T follicular helper cell (primary cell): ENCODE results near the gene DISP2.

Experiments
- DNase-seq: peaks from one replicate; pipeline ENCODE4 v3.0.0-alpha.2; 2020; ENCODE audit warnings: low read depth
- total RNA-seq, 2 experiments: gene quantifications; one replicate each; lab custom pipeline; 2026; lab: John Stamatoyannopoulos, UW

DISP2 gene, protein sequence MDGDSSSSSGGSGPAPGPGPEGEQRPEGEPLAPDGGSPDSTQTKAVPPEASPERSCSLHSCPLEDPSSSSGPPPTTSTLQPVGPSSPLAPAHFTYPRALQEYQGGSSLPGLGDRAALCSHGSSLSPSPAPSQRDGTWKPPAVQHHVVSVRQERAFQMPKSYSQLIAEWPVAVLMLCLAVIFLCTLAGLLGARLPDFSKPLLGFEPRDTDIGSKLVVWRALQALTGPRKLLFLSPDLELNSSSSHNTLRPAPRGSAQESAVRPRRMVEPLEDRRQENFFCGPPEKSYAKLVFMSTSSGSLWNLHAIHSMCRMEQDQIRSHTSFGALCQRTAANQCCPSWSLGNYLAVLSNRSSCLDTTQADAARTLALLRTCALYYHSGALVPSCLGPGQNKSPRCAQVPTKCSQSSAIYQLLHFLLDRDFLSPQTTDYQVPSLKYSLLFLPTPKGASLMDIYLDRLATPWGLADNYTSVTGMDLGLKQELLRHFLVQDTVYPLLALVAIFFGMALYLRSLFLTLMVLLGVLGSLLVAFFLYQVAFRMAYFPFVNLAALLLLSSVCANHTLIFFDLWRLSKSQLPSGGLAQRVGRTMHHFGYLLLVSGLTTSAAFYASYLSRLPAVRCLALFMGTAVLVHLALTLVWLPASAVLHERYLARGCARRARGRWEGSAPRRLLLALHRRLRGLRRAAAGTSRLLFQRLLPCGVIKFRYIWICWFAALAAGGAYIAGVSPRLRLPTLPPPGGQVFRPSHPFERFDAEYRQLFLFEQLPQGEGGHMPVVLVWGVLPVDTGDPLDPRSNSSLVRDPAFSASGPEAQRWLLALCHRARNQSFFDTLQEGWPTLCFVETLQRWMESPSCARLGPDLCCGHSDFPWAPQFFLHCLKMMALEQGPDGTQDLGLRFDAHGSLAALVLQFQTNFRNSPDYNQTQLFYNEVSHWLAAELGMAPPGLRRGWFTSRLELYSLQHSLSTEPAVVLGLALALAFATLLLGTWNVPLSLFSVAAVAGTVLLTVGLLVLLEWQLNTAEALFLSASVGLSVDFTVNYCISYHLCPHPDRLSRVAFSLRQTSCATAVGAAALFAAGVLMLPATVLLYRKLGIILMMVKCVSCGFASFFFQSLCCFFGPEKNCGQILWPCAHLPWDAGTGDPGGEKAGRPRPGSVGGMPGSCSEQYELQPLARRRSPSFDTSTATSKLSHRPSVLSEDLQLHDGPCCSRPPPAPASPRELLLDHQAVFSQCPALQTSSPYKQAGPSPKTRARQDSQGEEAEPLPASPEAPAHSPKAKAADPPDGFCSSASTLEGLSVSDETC (N-terminal part only)
- 0.96 to 3.8 reads per million in 2 experiments for total RNA-seq

DNA sequence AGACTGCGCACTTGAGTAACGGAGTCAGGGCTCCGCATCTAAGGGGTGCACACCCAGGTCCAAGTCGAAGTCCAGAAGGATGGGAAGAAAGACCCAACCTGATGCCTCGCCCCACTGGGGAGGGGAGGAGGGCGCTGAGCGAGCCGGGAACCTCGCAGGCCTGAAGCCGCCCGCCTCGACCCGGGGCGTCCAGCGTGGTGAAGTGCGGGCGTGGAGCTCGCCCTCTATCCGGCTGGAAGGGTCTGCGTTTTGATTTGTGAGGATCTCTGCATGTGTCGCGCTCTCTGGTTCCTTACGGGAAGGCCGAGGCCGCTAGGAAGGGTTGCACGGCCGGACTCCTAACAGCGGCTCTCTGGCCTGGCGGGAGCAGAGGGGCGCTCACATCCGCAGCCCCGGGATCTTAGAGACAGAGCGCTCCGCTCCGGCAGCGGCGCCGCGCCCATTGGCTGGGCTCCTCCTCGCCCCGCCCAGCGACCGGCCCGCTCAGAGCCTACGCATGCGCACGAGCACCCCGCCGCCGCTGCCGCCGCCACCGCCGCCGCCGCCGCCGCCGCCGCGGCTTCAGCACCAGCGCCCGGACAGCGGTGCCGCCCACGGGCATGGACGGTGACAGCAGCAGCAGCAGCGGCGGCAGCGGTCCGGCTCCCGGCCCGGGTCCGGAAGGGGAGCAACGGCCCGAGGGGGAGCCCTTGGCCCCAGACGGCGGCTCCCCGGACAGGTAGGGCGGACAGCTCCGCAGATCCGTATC is at the start of gene DISP2:
Gene DISP2 (plus strand): TSS at position 497 of the 748 bp plus-strand sequence. CDS start 103 bp downstream, at position 600.
- peak; percentile 86 for DNase-seq

DNA sequence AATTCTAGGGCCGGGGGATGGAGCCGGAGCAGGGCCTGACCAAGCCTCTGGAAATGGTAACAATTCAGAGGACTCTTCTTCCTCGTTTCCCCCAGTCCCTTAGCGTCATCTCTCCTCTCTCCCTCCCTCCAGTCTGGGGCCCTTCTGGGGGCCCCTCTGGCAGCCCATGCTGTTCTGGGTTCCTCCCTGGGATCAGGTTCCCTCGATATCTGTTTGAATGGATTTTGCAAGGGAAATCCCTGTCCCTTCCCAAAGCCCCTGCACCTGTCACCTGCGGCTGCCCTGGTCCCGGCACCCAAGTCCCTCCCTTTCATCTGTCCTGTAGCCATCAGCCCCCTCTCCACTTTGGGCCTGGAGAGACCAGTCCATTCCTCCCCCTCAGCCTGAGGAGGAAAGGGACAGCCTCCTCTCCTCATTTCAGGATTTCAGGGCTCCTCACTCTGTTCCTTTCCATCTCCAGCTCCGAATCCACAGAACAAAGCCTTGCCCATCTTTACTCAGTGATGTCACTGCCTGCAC is 48.6 kb upstream of the DISP2 start:
- DNase-seq, result no peak

DNA sequence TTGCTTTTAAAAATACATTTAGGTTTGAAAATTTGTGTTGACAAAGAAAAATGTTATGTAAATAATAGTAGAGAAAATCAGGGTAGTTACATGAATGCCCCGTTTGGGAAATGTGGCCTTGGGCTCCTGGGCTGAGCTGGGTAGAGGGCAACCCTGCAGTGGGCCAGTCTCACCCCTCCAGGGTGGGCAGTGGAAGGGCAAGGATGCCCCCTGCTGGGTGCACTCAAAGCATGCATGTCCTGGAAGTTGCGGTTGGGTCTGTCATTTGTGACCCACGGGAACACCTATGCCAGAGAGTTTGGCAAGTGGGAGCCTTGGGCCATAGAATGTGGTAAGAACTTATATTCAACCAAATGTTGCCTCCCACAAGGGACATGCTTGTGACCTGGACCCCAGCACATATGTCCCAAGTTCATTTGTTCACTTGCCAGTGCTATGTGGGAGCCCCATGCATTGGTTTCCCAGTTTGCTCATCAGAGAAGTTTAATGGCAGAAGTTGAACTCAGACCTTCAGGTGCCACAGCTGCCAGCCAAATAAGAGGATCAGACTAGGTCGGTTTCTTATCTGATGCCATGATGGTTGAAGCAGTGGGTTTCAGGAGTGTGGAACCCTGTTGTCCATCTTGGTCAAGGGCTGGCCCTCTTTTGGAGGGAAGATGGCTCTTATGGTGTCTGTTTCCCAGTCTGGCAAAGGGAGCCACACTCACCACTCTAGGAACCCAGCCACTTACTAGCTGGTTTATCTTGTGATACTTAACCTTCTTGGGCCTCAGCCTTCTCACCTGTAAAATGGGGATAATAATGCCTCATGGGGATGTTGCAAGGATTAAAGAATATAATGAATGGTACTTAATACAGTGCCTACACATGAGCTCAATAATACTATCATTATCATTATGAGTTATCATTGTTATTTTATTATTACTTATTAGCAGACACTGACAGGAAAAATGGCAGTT is 47.7 kb upstream of the DISP2 start:
- peak; percentile 28 for DNase-seq

DNA sequence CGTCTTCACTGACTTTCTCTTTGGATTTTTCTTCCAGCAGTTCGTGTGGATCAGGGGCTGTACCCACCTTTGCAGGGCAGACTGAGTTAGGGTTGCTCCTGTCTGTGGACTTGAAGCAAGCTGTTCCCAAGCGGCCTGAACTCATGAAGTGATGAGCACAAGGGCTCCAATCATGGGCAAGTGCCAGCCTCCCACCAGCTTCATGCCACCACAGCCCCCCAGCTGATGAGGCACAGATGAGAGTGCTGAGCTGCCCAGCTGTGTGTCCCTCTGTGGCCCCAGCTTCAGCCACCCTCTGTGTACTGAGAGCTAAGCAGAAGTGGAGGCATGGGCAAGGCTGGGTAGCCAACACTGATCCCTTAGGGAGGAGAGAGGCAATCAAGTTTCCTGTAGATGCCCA is 47.0 kb upstream of the DISP2 start:
- no peak for DNase-seq

DNA sequence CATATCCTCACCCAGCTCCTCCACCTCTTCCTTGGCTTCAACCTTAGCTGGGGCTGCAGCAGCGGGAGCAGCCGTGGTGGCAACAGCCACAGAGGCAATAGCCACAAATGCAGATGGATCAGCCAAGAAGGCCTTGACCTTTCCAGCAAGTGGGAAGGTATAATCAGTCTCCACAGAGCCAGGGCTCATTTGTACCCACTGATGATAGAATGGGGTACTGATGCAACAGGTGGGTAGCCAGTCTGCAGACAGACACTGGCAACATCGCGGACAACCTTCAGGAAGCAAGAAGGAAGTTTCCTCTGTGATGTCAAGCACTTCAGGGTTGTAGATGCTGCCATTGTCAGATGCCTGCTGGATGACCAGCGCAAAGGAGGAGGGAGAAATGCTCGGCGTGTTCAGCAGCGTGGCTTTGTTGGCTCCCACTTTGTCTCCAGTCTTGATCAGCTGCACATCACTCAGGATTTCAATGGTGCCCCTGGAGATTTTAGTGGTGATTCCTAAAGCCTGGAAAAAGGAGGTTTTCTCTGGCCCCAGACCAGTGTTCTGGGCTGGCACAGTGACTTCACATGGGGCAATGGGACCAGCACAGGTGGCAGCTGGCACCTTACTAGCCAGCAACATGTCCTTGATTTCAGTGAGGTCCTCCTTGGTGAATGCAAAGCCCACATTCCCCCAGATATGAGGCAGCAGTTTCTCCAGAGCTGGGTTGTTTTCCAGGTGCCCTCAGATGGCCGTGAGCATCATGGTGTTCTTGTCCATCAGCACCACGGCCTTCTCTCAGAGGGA is 45.5 kb upstream of the DISP2 start:
- no peak for DNase-seq

DNA sequence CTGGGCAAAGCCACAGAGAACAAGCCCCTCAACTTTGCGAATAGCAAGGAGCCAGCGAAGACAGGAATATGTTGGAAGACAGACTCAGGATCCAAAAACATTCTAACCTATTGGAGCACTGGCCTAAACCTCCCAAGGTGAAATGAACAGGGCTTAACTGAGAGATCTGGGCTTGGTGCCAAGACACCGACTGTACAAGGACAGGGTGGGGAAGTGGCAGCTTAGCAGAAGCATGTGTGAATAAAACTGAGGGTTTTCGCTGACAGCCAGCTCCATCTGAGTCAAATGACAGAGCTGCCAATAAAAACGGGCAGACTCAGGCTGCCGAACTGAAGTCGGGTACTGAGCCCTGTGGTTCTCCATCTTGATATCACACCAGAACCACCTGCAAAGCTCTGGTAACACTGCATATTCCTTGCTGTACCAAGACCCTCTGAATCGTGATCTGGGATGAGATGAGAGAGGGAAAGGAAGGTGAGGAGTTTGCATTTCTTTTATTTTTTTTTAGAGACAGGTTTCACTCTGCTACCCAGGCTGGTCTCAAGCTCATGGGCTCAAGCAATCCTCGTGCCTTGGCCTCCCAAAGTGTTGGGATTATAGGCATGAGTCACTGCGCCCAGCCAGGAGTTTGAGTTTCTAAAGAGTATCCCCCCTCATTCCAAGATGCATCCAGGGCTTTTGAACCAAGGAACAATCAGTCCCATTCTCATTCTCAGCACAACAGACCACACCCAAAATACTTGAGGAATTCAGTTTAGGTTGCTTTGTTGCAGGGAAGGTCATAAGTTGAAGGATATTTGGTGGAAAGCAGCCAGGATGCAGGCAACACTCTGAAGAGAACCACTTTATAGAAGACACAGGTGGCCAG is 44.3 kb upstream of the DISP2 start:
- no peak for DNase-seq

DNA sequence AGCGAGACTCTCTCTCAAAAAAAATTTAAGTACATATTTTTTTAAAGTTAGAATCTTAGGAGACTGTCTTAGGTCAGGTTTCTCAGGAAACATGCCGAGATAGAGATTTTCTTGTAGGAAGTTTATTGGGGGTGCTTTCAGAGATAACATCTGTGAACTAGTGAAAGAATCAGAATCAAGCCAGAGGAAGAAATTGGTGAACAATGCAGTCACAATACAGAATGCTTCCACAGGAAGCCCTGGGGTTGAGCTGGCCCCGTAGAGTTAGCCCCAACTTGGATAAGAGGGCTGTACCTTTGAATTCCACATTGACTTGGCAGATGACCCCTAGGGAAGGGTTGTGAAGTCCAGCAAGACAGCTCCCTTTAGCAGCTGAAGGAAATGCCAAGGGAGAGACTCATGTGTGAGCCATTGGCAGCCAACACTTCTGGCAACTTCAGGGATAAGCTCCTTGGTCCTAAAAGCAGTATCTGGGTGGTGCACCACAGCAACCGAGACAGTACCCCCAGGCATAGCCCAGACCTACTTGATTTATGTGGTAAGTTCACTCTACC is 43.2 kb upstream of the DISP2 start:
- DNase-seq, result no peak

DNA sequence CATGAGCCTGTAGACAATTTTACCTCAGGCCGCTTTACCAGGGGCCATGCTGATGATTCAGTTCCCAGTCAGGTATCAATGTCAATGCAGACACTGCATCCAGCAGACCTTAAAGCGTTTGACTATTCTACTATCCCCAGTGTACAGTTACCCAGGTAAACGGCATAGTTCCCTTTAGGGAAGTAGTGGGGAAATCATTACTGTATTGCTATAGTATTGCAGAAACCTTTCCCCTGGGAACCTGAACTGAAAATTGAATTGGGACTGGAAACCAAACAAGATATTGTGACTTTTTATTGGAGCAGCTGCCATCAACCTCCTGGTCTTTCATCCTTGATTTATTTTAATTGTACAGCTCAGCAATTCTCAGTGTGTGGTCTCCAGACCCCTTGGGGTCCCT is 41.1 kb upstream of the DISP2 start:
- DNase-seq, result no peak

DNA sequence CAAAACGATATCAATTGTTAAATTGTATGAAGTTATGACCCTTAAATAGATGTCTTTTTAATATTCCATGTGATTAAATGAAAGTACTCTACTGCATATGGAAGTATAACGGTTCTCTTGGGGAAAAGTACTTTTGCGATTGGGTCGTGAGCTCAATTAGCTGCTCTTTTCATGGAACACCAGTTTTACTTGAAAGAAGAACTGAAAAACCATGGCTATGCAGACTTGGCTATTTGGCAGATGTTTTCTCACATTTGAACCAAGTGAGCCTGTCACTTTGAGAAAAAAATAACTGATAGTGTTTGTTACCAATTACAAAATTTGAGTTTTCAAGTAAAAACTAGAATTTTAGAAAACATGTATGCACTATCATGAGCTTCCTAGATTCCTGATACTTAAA is 40.4 kb upstream of the DISP2 start:
- DNase-seq, result no peak

DNA sequence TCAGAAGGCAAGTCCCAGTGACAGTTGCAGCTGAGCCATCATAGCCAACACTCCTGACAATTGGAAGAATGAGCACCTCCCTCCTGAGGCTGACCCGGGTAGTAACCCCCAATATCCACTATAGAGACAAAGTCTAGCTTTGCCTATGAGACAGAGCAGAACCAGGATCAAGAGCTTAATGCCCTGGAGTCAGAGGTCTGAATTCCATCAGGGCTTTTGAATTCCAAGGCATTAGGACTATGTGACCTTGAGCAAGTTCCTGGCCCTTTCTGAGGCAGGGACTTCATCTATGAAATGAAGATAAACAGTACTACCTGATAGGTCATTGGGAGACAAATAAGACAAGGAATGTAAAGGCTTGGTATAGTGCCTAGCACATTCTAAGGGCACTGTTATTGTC is 37.6 kb upstream of the DISP2 start:
- no peak for DNase-seq

DNA sequence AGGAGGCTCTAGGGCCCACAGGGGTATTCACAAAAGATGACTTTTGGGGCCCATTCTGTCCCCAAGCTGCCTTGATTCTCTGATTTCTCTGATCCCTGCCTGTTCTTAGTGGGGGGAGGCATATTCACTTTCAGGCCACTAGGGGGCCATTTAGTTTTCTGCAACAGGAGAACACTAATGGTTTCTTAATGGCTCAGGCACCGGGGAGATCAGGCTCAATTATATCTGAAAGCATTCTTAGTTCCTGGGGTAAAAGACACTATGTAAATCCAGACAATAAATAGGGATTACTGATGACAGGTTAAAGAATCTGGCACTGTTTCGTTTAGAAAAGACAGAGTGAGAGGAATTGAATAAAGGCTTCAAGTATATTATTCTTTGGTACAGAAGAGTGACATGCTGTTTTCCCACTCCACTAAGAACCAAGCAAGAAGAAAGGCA is 37.1 kb upstream of the DISP2 start:
- peak; percentile 44 for DNase-seq

DNA sequence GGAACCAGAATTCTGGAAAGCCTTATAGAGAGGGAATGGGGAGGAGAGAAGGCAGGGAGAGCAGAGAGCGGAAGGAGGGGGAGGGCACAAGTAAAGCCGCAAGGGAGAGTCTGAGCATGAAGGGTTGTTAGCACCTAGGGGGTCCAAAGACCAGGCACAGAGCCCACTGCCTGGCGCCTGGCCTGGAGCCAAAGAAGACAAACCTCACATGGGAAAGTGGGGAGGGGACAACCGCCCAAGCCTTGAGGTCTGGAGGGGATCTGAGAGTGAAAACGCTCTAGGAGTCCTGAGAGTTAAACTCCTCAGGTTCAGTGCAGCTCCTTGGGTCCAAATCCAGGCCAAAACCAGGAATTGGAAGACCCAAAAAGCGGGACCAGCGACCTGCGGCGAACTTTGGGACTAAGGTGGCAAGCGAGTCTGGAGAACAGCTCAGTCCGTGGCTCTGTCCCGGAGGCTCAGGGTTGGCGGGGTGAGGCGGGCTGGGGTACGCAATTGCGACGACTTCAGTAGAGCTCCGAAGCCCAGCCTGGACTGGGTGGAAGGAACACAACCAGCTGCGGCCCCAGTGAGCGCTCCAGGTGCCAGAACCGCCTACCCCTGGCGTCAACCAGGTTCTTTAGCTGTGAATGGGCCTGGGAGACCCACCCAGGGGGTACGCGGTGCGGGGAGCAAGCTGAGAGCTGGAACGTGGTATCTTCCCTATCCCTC is 35.3 kb upstream of the DISP2 start:
- no peak for DNase-seq

DNA sequence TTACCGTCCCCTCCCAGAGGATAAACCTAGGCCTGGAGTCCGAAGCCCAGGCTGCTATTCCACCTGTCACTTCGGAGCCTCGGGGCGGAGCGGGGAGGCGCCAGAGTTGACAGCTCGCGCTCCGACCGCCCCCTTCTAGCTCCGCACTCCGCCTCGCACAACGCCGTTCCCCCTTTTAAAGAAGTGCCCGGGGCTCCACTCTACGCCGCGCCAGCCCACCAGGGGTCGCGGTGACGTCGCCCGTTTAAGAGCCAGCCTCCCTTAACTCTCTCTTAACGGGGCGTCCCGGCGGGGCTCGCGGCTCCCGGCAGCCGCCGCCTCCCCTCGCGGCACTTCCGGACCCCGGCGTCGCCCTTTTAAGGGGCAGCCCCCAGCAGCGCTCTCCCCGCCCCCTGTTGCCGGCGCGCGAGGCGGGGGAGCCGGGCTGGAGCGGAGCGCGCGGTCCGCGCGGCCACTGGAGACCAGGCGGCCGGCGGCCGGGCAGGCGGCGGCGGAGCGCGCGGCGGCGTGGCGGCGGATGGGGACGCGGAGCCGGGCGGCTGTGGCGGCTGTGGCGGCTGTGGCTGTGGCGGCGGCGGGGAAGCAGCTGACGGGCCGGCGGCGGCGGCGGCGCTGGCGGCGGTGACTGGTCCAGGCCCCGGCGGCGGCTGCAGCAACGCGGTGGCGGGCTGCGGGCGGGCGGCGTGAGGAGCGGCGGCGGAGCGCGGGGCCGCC is 34.6 kb upstream of the DISP2 start, which contains the start of gene INAFM2:
Gene INAFM2 (plus strand): TSS at position 454 of the 714 bp plus-strand sequence. CDS start 364 bp downstream, outside the sequence.
- DNase-seq, result peak; percentile 86

DNA sequence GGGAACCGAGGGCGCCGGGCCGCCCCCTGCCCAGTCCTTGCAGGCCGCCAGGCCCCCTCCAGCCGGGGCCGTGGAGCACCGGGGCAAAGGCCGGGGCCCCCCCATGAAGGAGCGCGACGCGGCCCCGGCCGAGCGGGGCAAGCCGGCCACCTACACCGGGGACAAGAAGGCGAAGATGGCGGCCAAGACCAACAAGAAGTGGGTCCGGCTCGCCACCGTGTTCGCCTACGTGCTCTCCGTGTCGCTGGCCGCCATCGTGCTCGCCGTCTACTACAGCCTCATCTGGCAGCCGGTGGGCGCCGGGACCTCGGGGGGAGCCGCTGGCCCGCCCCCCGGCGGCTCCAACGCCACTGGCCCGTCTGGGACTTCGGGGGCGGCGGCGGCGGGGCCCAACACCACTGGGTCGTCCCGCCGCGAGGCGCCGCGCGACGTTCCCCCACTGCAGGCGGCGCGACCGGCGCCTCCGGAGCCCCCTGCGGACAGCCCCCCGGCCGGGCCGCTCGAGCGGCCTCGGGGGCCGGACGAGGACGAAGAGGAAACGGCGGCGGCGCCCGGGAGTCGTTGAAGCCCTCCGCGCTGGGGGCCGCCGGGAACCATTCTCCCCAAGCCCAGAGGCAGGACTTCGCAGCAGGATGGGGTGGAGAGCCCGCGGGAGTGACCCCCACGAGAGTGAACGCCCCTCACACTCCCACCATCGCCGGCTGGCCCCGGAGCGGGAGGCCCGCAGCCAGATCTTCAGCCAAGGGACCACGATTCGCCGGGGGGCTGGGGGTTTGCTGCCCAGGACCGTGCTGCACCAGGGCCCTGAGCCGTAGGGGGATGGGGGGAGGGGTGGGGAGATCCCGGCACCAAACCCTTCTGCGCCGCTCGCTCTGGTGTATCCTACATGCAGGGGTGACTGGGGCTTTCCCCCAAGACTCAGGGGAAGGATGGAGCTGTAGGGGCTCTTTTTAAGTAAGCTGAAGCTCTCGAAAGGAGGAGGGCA is 33.8 kb upstream of the DISP2 start:
- DNase-seq, result no peak

DNA sequence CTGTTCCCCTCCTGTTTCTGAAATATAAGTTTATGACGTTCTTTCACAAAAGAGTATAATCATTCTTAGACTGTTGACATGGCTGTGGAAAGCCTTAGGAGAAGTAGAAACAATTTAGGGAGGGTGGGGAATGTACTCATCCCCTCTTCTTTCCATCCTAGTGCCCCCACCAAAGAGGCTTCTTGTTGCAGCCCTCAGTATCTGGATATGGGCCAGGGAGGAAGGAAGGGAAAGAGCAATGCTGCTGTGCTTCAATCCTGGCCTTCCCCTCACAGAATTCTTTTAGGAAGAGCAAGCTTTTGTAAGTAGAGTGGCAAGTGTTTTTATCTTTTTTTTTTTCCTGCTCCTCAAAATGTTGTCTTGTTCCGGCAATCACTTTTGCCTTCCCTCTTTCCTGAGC is 32.8 kb upstream of the DISP2 start:
- no peak for DNase-seq
